Activated naive CD4-positive, alpha-beta T cell treated with anti-CD3 and anti-CD28 coated beads, Interleukin-2, amount 10 ng/mL, durations not matched to agents 7 days and 5 days (primary cell): ENCODE results near the gene CD40LG.

Experiments used
- CTCF ChIA-PET: fragments of 350-600 bp; sonication (Branson Sonifier 250); formaldehyde crosslinking; loops from one replicate; lab custom pipeline; 2021; ENCODE audit warnings: antibody characterized with exemption; lab: Charles Lee
- DNase-seq: peaks from one replicate; pipeline ENCODE4 v3.0.0-alpha.2; 2020
- H3K27ac Mint-ChIP-seq: one replicate; pipeline ENCODE4 v1.8.0; 2021; ENCODE audit warnings: mild to moderate bottlenecking, moderate library complexity, mixed read lengths
- H3K27me3 Mint-ChIP-seq: one replicate; pipeline ENCODE4 v1.8.0; 2021; ENCODE audit warnings: mild to moderate bottlenecking, mixed read lengths
- H3K36me3 Mint-ChIP-seq: one replicate; pipeline ENCODE4 v1.8.0; 2021; ENCODE audit warnings: mixed read lengths
- H3K4me1 Mint-ChIP-seq: one replicate; pipeline ENCODE4 v1.8.0; 2021; ENCODE audit warnings: mixed read lengths
- H3K4me3 Mint-ChIP-seq: one replicate; pipeline ENCODE4 v1.8.0; 2021; ENCODE audit warnings: mild to moderate bottlenecking, moderate library complexity, mixed read lengths
- H3K9me3 Mint-ChIP-seq: one replicate; pipeline ENCODE4 v1.8.0; 2021; ENCODE audit warnings: mixed read lengths

The CD40LG gene

DNA sequence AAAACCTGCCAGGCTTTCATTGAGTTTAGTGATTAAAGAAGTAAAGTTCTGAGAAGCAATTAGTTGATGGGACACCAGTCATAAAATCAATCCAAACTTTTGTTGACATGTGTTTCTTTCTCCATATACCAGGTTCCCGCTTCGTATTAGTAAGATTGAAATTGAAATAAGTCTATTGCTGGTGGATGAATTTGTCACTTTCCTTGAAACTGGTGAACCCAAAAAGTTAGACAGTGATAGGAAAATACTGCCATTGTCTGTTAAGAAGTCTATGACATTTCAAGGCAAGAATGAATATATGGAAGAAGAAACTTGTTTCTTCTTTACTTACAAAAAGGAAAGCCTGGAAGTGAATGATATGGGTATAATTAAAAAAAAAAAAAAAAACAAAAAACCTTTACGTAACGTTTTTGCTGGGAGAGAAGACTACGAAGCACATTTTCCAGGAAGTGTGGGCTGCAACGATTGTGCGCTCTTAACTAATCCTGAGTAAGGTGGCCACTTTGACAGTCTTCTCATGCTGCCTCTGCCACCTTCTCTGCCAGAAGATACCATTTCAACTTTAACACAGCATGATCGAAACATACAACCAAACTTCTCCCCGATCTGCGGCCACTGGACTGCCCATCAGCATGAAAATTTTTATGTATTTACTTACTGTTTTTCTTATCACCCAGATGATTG is at the start of gene CD40LG:
TSS of gene CD40LG (plus strand) at position 482 of the 684 bp plus-strand sequence. CDS start at position 573, 91 bp downstream.
- CTCF ChIA-PET: interaction anchor here (0.7 to 2.0 kb wide), 3 partner anchors 11 to 39 kb away, joined by 3 to 8 read pairs (median 6); no protein-coding TSS in a partner anchor
- DNase-seq: peak; percentile 52
- Mint-ChIP-seq H3K36me3 (peaks cover 42% of the 10 kb centered on the region), H3K4me3 (peak within 1 kb of the TSS; percentile 95), H3K27ac (peak within 1 kb of the TSS; percentile 91), H3K27me3 (no peaks in the 10 kb centered on the region), H3K4me1 (peaks cover 51% of the 10 kb centered on the region), H3K9me3 (no peaks in the 10 kb centered on the region)

- Mint-ChIP-seq H3K9me3 (no peaks in the 10 kb centered on the region), H3K4me1 (peaks cover 26% of the 10 kb centered on the region), H3K27me3 (no peaks in the 10 kb centered on the region), H3K27ac (peak overlapping the region; percentile 71), H3K36me3 (peaks cover 7% of the 10 kb centered on the region), H3K4me3 (no peak overlapping the region)
- CTCF ChIA-PET: interaction anchor here (0.6 to 0.9 kb wide), 3 partner anchors 8 to 166 kb away, joined by 3 to 4 read pairs (median 3); no protein-coding TSS in a partner anchor
- no peak for DNase-seq
Observed at GRCh38 chrX:136598631-136599030, 49.3 kb upstream of the CD40LG start.

DNA sequence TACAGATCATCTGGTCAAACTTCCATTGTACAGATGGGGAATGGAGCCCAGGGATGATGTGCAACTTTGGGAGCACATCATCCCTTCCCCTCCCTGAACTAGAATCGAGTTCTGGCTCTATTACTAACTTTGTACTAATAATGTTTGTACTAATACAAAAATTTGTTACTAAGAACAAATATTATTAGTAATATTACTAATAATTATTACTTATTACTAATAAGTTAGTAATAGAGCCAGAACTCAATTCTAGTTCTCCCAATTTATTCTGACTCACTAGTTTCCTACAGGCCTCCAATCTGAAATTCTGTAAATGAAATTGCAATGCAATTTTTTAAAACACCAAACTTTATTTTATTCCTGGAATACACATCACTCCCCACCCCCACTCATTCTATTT is 47.9 kb upstream of the CD40LG start:
- CTCF ChIA-PET: no interaction called here
- H3K36me3 Mint-ChIP-seq: peaks cover 3% of the 10 kb centered on the region

DNA sequence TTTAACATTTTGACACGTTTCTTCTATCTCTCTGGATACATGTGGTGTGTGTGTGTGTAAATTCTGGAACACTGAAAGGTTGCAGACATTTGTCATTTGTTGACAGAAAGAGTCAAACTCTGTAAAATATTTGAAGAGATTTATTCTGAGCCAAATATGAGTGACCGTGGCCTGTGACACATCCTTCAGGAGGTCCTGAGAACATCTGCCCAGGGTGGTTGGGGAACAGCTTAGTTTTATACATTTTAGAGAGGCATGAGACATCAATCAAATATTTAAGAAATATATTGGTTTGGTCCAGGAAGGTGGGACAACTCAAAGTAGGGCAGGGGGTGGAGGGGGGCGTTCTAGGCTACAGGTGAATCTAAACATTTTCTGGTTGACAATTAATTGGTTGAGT is 40.7 kb upstream of the CD40LG start:
- CTCF ChIA-PET: interaction anchor here (4.3 kb wide), 1 partner anchor 88 kb away, joined by 43 read pairs; no protein-coding TSS in a partner anchor
- no peaks in the 10 kb centered on the region for H3K27me3 Mint-ChIP-seq
- H3K27ac Mint-ChIP-seq: no peak overlapping the region
- no peak for DNase-seq
- peaks cover 46% of the 10 kb centered on the region for H3K4me1 Mint-ChIP-seq
- peaks cover 10% of the 10 kb centered on the region for H3K36me3 Mint-ChIP-seq
- H3K9me3 Mint-ChIP-seq: peaks cover 7% of the 10 kb centered on the region
- H3K4me3 Mint-ChIP-seq: no peak overlapping the region

More for the DNA sequence above, 47.9 kb upstream of the CD40LG start:
- no peak overlapping the region for H3K27ac Mint-ChIP-seq
- no peaks in the 10 kb centered on the region for H3K27me3 Mint-ChIP-seq
- DNase-seq: no peak
- H3K4me3 Mint-ChIP-seq: no peak overlapping the region
- peaks cover 26% of the 10 kb centered on the region for H3K4me1 Mint-ChIP-seq
- no peaks in the 10 kb centered on the region for H3K9me3 Mint-ChIP-seq

DNA sequence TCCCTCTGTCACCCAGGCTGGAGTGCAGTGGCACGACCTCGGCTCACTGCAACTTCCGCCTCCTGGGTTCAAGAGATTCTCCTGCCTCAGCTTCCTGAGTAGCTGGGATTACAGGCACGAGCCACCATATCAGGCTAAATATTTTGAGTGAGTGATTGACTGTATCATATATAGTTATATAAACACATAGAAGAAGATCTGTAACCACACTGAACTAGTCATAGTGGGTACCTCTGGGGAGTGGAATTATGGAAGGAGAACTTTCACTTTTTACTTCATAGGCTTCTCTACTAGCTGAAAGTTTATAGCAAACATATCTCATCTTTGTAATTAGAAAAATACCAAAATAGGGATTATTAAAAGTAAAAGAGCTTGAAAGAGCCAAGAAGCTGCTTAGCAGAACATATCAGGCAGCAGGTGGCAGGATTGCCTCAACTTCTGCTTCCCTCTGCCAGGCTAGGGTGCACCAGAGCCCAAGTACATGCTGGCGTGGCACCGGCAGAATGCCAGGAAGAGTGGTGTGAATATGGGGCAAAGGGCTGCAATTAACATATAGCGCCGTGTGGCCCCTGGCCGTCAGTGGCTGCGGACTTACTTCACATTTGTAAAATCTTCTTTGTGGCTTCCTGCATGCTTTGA is 39.5 kb upstream of the CD40LG start:
- Mint-ChIP-seq H3K27me3 (no peaks in the 10 kb centered on the region), H3K4me3 (peak overlapping the region; percentile 22), H3K27ac (peak overlapping the region; percentile 74), H3K9me3 (peaks cover 7% of the 10 kb centered on the region), H3K36me3 (peaks cover 10% of the 10 kb centered on the region), H3K4me1 (peaks cover 47% of the 10 kb centered on the region)
- CTCF ChIA-PET: interaction anchor here (0.7 to 4.3 kb wide), 16 partner anchors 9 to 317 kb away, joined by 3 to 43 read pairs (median 4); no protein-coding TSS in a partner anchor
- DNase-seq: peak; percentile 76

GRCh38 chrX:136616987-136617685 is 30.8 kb upstream of the CD40LG start:
- Mint-ChIP-seq H3K9me3 (no peaks in the 10 kb centered on the region), H3K27me3 (no peaks in the 10 kb centered on the region), H3K36me3 (peaks cover 4% of the 10 kb centered on the region), H3K4me3 (no peak overlapping the region), H3K4me1 (peaks cover 66% of the 10 kb centered on the region), H3K27ac (peak overlapping the region; percentile 90)
- CTCF ChIA-PET: interaction anchor here (1.4 to 2.0 kb wide), 2 partner anchors 9 to 22 kb away, joined by 4 to 10 read pairs; no protein-coding TSS in a partner anchor
- peak; percentile 42 for DNase-seq

DNA sequence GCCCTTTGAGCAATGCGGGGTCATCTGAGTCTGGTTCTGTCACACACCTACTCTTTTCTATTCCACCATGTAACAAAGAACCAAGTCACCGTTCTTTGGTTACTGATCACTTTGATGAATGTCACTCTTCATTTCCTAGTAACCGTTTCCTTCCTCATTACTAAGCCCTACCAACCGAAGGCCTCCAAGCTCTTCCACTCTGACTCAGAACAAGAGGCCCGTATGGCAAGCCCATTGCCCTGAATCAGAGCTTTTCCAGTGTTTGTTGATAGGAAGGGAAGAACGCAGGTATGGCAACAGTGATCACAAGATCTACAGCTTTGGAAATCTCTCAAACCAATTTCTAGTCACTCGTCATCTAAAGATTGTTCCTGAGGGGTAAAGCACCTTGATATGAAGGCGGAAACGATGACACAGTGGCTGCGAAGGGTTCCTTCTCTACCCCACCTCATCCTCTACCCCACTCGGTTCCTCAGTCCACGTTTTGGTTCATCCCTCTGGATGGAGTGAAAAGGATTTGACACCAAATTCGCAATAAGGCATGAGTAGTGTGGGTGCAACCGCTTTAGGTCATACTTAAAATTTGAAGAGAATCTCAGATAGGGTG is 28.0 kb upstream of the CD40LG start:
- Mint-ChIP-seq H3K4me3 (no peak overlapping the region), H3K36me3 (peaks cover 13% of the 10 kb centered on the region), H3K27me3 (no peaks in the 10 kb centered on the region), H3K9me3 (peaks cover 7% of the 10 kb centered on the region), H3K4me1 (peaks cover 85% of the 10 kb centered on the region), H3K27ac (peak overlapping the region; percentile 88)
- CTCF ChIA-PET: interaction anchor here (1.3 to 1.8 kb wide), 5 partner anchors 7 to 39 kb away, joined by 3 to 5 read pairs (median 5); no protein-coding TSS in a partner anchor
- peak; percentile 51 for DNase-seq

DNA sequence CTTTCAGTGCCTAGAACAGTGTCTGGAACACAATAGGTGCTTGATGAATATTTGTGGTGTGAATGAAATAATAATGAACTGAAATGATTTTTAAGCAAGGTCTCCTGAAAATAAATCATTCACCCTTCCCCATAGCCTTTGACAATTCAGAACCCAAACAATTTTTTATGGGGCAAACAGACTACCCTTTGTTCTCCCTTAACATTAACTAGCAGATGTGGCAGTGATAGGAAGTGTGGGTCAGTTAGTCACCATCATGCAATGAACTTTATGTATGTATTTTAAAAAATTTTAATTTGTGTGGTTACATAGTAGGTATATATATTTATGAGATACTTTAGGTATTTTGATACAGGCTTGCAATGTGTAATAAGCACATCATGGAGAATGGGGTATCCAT is 27.2 kb upstream of the CD40LG start:
- H3K27ac Mint-ChIP-seq: peak overlapping the region; percentile 88
- peaks cover 7% of the 10 kb centered on the region for H3K9me3 Mint-ChIP-seq
- no peak for DNase-seq
- no peak overlapping the region for H3K4me3 Mint-ChIP-seq
- no peaks in the 10 kb centered on the region for H3K27me3 Mint-ChIP-seq
- H3K4me1 Mint-ChIP-seq: peaks cover 90% of the 10 kb centered on the region
- peaks cover 13% of the 10 kb centered on the region for H3K36me3 Mint-ChIP-seq
- CTCF ChIA-PET: no interaction called here

DNA sequence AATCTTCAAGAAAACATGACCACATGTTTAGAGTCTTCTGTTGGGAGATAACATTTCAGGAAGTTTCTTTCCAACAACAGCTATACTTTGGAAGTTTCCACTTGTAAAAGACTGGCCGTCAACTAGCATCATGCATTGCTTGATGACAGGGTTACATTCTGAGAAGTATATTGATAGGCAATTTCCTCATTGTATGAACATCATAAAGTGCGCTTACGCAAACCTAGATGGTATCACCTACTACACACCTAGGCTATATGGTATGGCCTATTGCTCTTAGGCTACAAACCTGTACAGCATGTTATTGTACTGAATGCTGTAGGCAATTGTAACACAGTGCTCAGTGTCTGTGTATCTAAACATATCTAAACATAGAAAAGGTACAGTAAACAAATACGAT is 25.4 kb upstream of the CD40LG start:
- peaks cover 92% of the 10 kb centered on the region for H3K4me1 Mint-ChIP-seq
- no peak overlapping the region for H3K4me3 Mint-ChIP-seq
- no peaks in the 10 kb centered on the region for H3K27me3 Mint-ChIP-seq
- no peak overlapping the region for H3K27ac Mint-ChIP-seq
- CTCF ChIA-PET: interaction anchor here (0.9 to 1.1 kb wide), 2 partner anchors 22 to 303 kb away, joined by 3 read pairs; no protein-coding TSS in a partner anchor
- H3K36me3 Mint-ChIP-seq: peaks cover 12% of the 10 kb centered on the region
- DNase-seq: no peak
- H3K9me3 Mint-ChIP-seq: peaks cover 7% of the 10 kb centered on the region

- Mint-ChIP-seq H3K4me1 (peaks cover 93% of the 10 kb centered on the region), H3K27ac (peak overlapping the region; percentile 60), H3K4me3 (no peak overlapping the region), H3K27me3 (no peaks in the 10 kb centered on the region), H3K9me3 (peaks cover 7% of the 10 kb centered on the region), H3K36me3 (peaks cover 12% of the 10 kb centered on the region)
- CTCF ChIA-PET: interaction anchor here (0.9 kb wide), 1 partner anchor 302 kb away, joined by 3 read pairs; no protein-coding TSS in a partner anchor
- DNase-seq: no peak
Observed at GRCh38 chrX:136623396-136623795, 24.6 kb upstream of the CD40LG start.

DNA sequence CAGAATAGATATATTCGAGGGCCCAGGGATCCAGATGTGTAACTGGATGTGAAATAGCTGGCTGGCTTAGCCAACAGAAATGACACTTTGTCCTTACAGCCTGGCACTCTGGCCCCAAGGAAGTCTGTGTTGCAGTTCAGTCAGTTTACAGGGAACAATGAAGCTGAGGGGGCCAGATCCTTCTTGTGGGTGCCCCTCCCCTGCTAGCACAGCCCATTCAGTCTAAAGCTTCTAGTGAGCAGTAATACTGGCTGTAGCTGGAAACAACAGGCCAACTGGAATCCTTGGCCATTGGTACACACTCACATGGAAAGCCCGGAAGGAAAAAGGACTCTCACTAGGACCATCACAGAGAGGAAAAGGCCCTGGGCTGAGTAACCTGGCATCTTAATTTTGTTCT is 22.7 kb upstream of the CD40LG start:
- Mint-ChIP-seq H3K27ac (peak overlapping the region; percentile 91), H3K9me3 (peaks cover 7% of the 10 kb centered on the region), H3K36me3 (peaks cover 12% of the 10 kb centered on the region), H3K4me1 (peaks cover 93% of the 10 kb centered on the region), H3K27me3 (no peaks in the 10 kb centered on the region), H3K4me3 (no peak overlapping the region)
- CTCF ChIA-PET: interaction anchor here (1.0 kb wide), 1 partner anchor 17 kb away, joined by 3 read pairs; no protein-coding TSS in a partner anchor
- DNase-seq: no peak

DNA sequence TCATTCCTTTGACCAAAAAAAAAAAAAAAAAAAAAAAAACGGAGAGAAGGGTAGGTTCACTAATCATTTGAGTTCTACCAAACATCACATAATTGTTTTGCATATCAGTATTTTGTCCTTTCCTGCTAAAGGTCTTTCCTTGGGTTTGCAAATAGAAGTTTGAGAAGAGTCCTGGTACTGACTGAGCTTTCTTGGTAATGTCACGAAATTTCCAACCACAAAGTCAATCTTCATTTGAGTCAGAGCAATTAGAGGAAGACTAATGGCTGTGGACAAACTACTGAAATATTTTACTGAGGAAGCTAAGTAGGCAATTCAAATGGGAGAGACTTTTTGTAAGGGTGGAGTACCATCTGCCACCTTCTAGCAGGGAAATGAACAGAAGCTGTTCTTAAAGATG is 21.7 kb upstream of the CD40LG start:
- no peaks in the 10 kb centered on the region for H3K27me3 Mint-ChIP-seq
- no peak for DNase-seq
- H3K27ac Mint-ChIP-seq: peak overlapping the region; percentile 91
- peaks cover 7% of the 10 kb centered on the region for H3K9me3 Mint-ChIP-seq
- peak overlapping the region; percentile 50 for H3K4me3 Mint-ChIP-seq
- CTCF ChIA-PET: interaction anchor here (0.6 to 1.0 kb wide), 3 partner anchors 26 to 40 kb away, joined by 3 read pairs; no protein-coding TSS in a partner anchor
- peaks cover 12% of the 10 kb centered on the region for H3K36me3 Mint-ChIP-seq
- peaks cover 95% of the 10 kb centered on the region for H3K4me1 Mint-ChIP-seq

- H3K27me3 Mint-ChIP-seq: no peaks in the 10 kb centered on the region
- no peak for DNase-seq
- H3K4me1 Mint-ChIP-seq: peaks cover 93% of the 10 kb centered on the region
- CTCF ChIA-PET: interaction anchor here (1.0 to 1.2 kb wide), 2 partner anchors 8 to 25 kb away, joined by 3 to 5 read pairs; no protein-coding TSS in a partner anchor
- peaks cover 7% of the 10 kb centered on the region for H3K9me3 Mint-ChIP-seq
- H3K36me3 Mint-ChIP-seq: peaks cover 9% of the 10 kb centered on the region
- H3K27ac Mint-ChIP-seq: peak overlapping the region; percentile 91
- H3K4me3 Mint-ChIP-seq: peak overlapping the region; percentile 44
Observed at GRCh38 chrX:136626891-136627290, 21.1 kb upstream of the CD40LG start.
